B cell (primary cell): ENCODE results near the gene ANTXRL. TPM values are rescaled to one million over a fixed set of nuclear protein-coding genes. Genes with fewer than 3 reads are reported as not detected.

Source experiments
- ATAC-seq: fragments of 200-7000 bp; cut with Tn5 transposase; one replicate; pipeline ENCODE4 v1.10.0; 2021; ENCODE audit warnings: low read depth, mild to moderate bottlenecking, moderate number of reproducible peaks, moderate library complexity
- CTCF ChIA-PET: fragments of 350-600 bp; sonication (Branson Sonifier 250); formaldehyde crosslinking; loops from one replicate; lab custom pipeline; 2021; ENCODE audit warnings: antibody characterized with exemption, inconsistent platforms; lab: Charles Lee
- POLR2A ChIA-PET: fragments of 350-600 bp; sonication (Branson Sonifier 250); formaldehyde crosslinking; loops from one replicate; lab custom pipeline; 2021; ENCODE audit warnings: antibody characterized with exemption; lab: Charles Lee
- DNase-seq: peaks from one replicate; pipeline ENCODE4 v3.0.0; 2013
- H2AFZ ChIP-seq: 2 replicates; pipeline ENCODE4 v1.6.1; 2012; ENCODE audit warnings: mild to moderate bottlenecking, low read depth, low read length; ENCODE audit not compliant: insufficient read depth, poor library complexity, severe bottlenecking
- H3K27ac ChIP-seq, 2 donors: 1 replicate in 1 of 2; 2 replicates in 1 of 2; pipeline ENCODE4 v1.5.1; 2012 to 2013; ENCODE audit warnings: low read length in 2 of 2, mild to moderate bottlenecking in 2 of 2, moderate library complexity in 1 of 2
- H3K27me3 ChIP-seq, 4 experiments: fragments of 200-600 bp in 1 of 4; sonication (generic) in 1 of 4; replicated peaks in 1 of 4; 1 replicate in 2 of 4; 2 replicates in 2 of 4; pipeline versions ENCODE4 v1.6.1 to v1.7.0; 2013 to 2016; ENCODE audit warnings: low read length in 3 of 4, mild to moderate bottlenecking in 2 of 4, mixed read lengths in 1 of 4, moderate library complexity in 1 of 4; ENCODE audit not compliant: insufficient read depth in 4 of 4, control insufficient read depth in 3 of 4; ENCODE audit errors: control extremely low read depth in 1 of 4
- H3K36me3 ChIP-seq, 2 experiments: replicated peaks in 1 of 2; 1 replicate in 1 of 2; 2 replicates in 1 of 2; pipeline versions ENCODE4 v1.6.1 to v1.7.1; 2013; ENCODE audit warnings: low read length in 1 of 2; ENCODE audit not compliant: insufficient read depth in 2 of 2, control insufficient read depth in 1 of 2; ENCODE audit errors: control extremely low read depth in 1 of 2, extremely low read depth in 1 of 2
- H3K4me1 ChIP-seq, 2 donors: fragments of 200-600 bp in 1 of 2; sonication (generic) in 1 of 2; 1 replicate in 1 of 2; 2 replicates in 1 of 2; pipeline versions ENCODE4 v1.5.1 to v1.6.1; 2013 to 2017; ENCODE audit warnings: low read length in 2 of 2; ENCODE audit not compliant: control insufficient read depth in 2 of 2, insufficient read depth in 2 of 2
- H3K4me2 ChIP-seq: replicated peaks from 2 replicates; pipeline ENCODE3; 2012; ENCODE audit warnings: mild to moderate bottlenecking, low read depth, low read length; ENCODE audit not compliant: poor library complexity, severe bottlenecking
- H3K4me3 ChIP-seq, 5 experiments: fragments of 200-600 bp in 1 of 5; sonication (generic) in 1 of 5; 1 replicate in 3 of 5; 2 replicates in 2 of 5; pipeline versions ENCODE4 v1.5.1 to v1.7.0; 2011 to 2016; ENCODE audit warnings: low read length in 4 of 5, mild to moderate bottlenecking in 4 of 5, low read depth in 2 of 5, control low read depth in 1 of 5, moderate library complexity in 1 of 5; ENCODE audit not compliant: insufficient read depth in 1 of 5; ENCODE audit errors: control extremely low read depth in 1 of 5, extremely low read depth in 1 of 5
- H3K79me2 ChIP-seq: fragments of 200-600 bp; sonication (generic); one replicate; pipeline ENCODE4 v1.6.0; 2016; ENCODE audit warnings: low read length; ENCODE audit not compliant: control insufficient read depth, insufficient read depth
- H3K9ac ChIP-seq: fragments of 200-600 bp; sonication (generic); 2 replicates; pipeline ENCODE4 v1.6.1; 2017; ENCODE audit warnings: mild to moderate bottlenecking, low read length, moderate library complexity
- H3K9me3 ChIP-seq, 3 donors: one replicate each; pipeline versions ENCODE4 v1.6.1 to v1.7.1; 2013; ENCODE audit warnings: low read length in 2 of 3; ENCODE audit not compliant: control insufficient read depth in 2 of 3, insufficient read depth in 1 of 3; ENCODE audit errors: control extremely low read depth in 1 of 3
- H4K20me1 ChIP-seq: 2 replicates; pipeline ENCODE4 v1.6.0; 2012; ENCODE audit warnings: mild to moderate bottlenecking, low read length; ENCODE audit not compliant: insufficient read depth, control insufficient read depth, poor library complexity, severe bottlenecking
- H3K27ac Mint-ChIP-seq: one replicate; pipeline ENCODE4 v1.8.0; 2021; ENCODE audit warnings: mixed read lengths
- H3K27me3 Mint-ChIP-seq: one replicate; pipeline ENCODE4 v1.8.0; 2021; ENCODE audit warnings: mixed read lengths
- H3K4me1 Mint-ChIP-seq: one replicate; pipeline ENCODE4 v1.8.0; 2021; ENCODE audit warnings: mixed read lengths
- H3K4me3 Mint-ChIP-seq: one replicate; pipeline ENCODE4 v1.8.0; 2021; ENCODE audit warnings: mixed read lengths
- H3K9me3 Mint-ChIP-seq: one replicate; pipeline ENCODE4 v1.8.0; 2022; ENCODE audit warnings: mixed read lengths; ENCODE audit not compliant: insufficient read depth
- CTCF ChIP-seq: fragments of 200-600 bp; IDR thresholded peaks from one replicate; pipeline ENCODE4 v1.8.0; 2022; ENCODE audit warnings: antibody characterized with exemption, mild to moderate bottlenecking
- EZH2 ChIP-seq: IDR thresholded peaks from 2 replicates; pipeline ENCODE4 v1.6.1; 2012; ENCODE audit warnings: borderline replicate concordance, low read depth, mild to moderate bottlenecking, moderate library complexity, low read length; ENCODE audit not compliant: insufficient read depth, poor library complexity, severe bottlenecking
- WGBS: methylation state at CpG from one replicate; pipeline ENCODE4 v1.1.5; 2013; ENCODE audit warnings: missing lambda C conversion rate; ENCODE audit not compliant: insufficient coverage; 5-methylcytosine and 5-hydroxymethylcytosine counted together
- intact Hi-C: fragments of 100-400 bp; cut with micrococcal nuclease; formaldehyde crosslinking; loops from one replicate; pipeline ENCODE4 v1.10.0; 2022
- polyA plus RNA-seq: library from polyadenylated mRNA; depleted of rRNA; stranded (reverse); fragments of >200 nt; gene quantifications from 2 replicates; pipeline ENCODE4 v1.2.3, GENCODE V29; 2012
- total RNA-seq, 2 donors: library from RNA; stranded (reverse); fragments of 120-200 nt in 1 of 2; gene quantifications; 1 replicate in 1 of 2; 2 replicates in 1 of 2; pipeline versions ENCODE4 v1.2.3 to v1.2.4, GENCODE V29; 2013 to 2022

Gene ANTXRL
- total and polyA plus RNA-seq, 2 donors (not counting 1 experiment from before 2014, with no cell fraction given) = not detected

DNA sequence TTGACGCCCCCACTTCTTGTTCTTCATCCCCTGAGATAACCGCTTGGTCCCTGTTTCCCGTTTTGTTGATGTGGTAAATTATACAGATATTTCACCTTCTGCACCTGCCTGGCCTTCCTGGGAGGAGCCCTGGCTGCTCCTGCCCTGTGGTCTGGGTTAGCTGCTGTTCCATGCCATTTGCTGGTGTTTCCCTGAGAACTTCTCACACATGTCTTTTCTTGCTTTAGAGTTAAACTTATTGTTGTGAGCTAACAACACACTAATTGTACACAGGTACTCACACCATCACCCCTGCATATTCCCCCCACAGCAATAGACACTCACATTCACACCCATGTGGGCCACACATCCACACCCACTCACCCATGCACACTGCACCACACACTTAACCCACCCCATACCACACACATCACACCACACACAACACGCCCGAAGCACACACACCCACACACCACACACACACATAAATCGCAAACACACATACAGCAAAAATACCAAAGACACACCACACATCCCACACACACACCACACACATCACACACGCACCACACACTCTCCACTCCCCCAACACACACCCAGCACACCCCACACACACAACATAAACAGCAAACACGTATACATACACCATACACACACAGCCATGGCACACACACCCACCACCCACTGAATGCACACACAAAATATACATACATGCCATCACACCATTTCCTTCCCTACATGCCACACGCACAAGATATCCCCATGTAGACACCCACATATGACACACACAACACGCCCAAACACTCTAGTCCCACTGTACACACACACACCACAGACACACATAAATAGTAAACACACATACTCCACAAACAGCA, 19.4 kb upstream of the ANTXRL start:
- no peak for DNase-seq
- no peaks in the 10 kb centered on the region for H3K27me3 Mint-ChIP-seq
- H4K20me1 ChIP-seq = no peaks in the 10 kb centered on the region
- CTCF ChIA-PET = no interaction called here
- POLR2A ChIA-PET = no interaction called here
- peaks cover 6% of the 10 kb centered on the region for H3K4me1 Mint-ChIP-seq
- H3K36me3 ChIP-seq = peaks cover 0 to 2% of the 10 kb centered on the region in 2 experiments
- H3K9me3 ChIP-seq = peaks cover 0 to 7% (median 0%) of the 10 kb centered on the region in 3 donors
- peak overlapping the region in 2 of 5 experiments; percentile 43 to 55 for H3K4me3 ChIP-seq
- no peaks in the 10 kb centered on the region for H3K27me3 ChIP-seq
- H3K4me2 ChIP-seq = peak overlapping the region; percentile 74
- peaks cover 36% of the 10 kb centered on the region for H3K79me2 ChIP-seq
- H3K9ac ChIP-seq = no peak overlapping the region
- intact Hi-C loops = no loop called here
- WGBS = 88% methylated on average over 7 of the region's 10 CpGs
- H3K27ac Mint-ChIP-seq = no peak overlapping the region
- ATAC-seq = no peak
- peaks cover 59 to 64% of the 10 kb centered on the region in 2 donors for H3K4me1 ChIP-seq
- H3K4me3 Mint-ChIP-seq = no peak overlapping the region
- TF ChIP-seq CTCF = no peak
- no peak overlapping the region for H2AFZ ChIP-seq
- no peaks in the 10 kb centered on the region for H3K9me3 Mint-ChIP-seq
- peak overlapping the region; percentile 55 to 74 for H3K27ac ChIP-seq

- Mint-ChIP-seq H3K4me1 (peaks cover 8% of the 10 kb centered on the region), H3K9me3 (no peaks in the 10 kb centered on the region), H3K4me3 (no peak overlapping the region), H3K27ac (no peak overlapping the region), H3K27me3 (no peaks in the 10 kb centered on the region)
- TF ChIP-seq CTCF = no peak
- no peak for TF ChIP-seq EZH2
- peak overlapping the region; percentile 14 for H2AFZ ChIP-seq
- H3K4me1 ChIP-seq = peaks cover 68 to 74% of the 10 kb centered on the region in 2 donors
- H3K27ac ChIP-seq = peak overlapping the region; percentile 74 to 88
- intact Hi-C loops = no loop called here
- no peaks in the 10 kb centered on the region for H3K27me3 ChIP-seq
- peak; percentile 29 for ATAC-seq
- peak overlapping the region; percentile 74 for H3K4me2 ChIP-seq
- no peaks in the 10 kb centered on the region for H4K20me1 ChIP-seq
- peak overlapping the region in 2 of 5 experiments; percentile 43 to 55 for H3K4me3 ChIP-seq
- H3K79me2 ChIP-seq = peaks cover 41% of the 10 kb centered on the region
- ChIA-PET CTCF (no interaction called here), POLR2A (no interaction called here)
- H3K36me3 ChIP-seq = no peaks in the 10 kb centered on the region
- peaks cover 0 to 7% (median 0%) of the 10 kb centered on the region in 3 donors for H3K9me3 ChIP-seq
- no peak overlapping the region for H3K9ac ChIP-seq
- 40% methylated on average over 10 of the region's 10 CpGs for WGBS
- DNase-seq = peak; percentile 72
These were observed 18.5 kb upstream of the ANTXRL start for GRCh38 chr10:46268076-46268881.
